Activated gamma-delta T cell treated with Interleukin-2 at 50 U/mL for 16 hours (primary cell): Measurements from ENCODE around the gene FOXN1.

Experiments used
- DNase-seq: peaks from one replicate; pipeline ENCODE4 v3.0.0-alpha.2; 2020

The FOXN1 gene

GRCh38 chr17:28527859-28528258, 21.7 kb downstream of the FOXN1 start:
- no peak for DNase-seq

GRCh38 chr17:28528327-28529012, 22.3 kb downstream of the FOXN1 start:
- no peak for DNase-seq

DNA sequence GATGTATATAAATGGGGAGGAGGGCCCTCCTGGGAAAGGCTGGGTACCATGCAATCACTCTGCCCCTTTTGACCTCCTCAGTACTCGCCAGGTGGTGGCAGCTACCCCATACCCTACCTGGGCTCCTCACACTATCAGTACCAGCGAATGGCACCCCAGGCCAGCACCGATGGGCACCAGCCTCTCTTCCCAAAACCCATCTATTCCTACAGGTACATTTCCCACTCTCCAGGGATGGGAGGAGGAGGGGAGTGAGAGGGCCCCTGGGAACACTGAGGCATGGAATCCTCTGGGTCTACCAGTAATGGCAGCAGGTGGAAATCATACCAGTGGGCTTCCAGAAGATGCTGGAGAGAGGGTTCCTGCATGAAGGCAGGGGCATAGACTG, 22.9 kb downstream of the FOXN1 start:
- DNase-seq, result no peak

DNA sequence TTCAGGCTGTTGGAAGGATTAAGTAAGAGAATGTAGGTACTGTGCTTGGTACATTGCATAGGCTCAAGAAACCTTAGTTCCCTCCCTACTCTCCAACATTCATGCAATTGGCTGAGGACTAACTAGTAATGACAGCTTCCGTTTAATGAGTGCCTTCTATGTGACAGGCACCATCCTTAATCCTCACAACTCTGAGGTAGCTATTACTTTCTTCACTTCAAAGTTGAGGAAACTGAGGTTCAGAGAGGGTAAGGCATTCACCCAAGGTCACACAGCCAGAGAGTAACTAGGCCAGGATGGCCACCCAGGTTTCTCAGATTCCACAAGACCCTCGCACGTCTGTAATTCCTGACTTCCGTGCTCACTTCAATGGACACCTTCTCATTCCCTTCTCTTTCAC, 24.1 kb downstream of the FOXN1 start:
- no peak for DNase-seq

DNA sequence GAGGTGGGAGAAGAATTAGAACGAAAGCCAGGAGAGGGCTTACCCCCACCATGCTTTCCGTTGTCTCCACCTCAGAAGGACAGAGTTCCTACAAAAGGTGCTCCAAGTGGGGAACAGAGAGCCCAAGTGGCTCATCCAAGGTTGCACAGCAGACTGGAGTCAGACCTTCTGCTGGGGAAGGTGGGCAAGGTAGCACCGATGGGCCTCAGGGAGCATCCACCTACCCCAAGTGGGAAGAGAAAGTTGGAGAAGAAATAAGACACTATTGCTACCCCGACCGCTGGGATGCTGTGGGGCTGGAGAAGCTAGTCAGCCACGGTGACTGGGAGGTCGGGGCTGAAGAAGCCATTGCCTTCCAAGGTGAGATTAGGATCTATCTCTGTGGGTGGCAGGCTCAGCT, 24.8 kb downstream of the FOXN1 start:
- DNase-seq, result no peak

GRCh38 chr17:28532050-28532960, 26.2 kb downstream of the FOXN1 start:
- DNase-seq, result no peak

DNA sequence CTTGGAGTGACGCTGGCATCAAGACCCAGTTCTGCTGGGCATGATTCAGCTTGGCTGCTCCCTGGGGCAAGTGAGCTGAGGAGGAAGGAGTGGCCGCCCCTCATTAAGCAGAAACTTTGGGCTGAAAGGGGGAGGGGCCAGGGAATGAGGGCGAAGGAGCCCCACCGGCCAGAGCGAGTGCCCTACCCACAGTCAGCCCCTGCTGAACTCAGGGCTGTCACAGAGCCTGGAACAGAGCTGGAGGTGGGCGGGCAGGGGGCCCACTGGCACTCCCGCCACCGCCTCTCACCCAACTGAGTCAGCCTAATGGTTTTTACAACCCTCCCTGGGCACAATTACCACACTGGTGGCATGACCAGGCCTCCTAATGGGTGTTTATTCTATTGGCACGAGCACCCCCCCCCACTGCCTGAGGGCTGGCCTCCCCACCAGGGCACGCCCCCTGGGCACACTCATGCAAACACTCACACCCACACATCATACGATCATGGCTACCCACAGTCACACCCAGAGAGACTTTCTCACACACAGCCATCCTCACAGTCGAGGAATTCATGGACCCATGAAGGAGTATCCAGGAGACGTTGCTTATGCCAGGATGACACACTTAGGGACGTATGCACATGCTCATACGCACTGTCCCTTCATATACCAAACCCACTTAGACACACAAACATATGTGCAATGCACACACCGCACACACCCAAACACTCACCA, 27.1 kb downstream of the FOXN1 start:
- no peak for DNase-seq

- no peak for DNase-seq
These were observed 28.7 kb downstream of the FOXN1 start for GRCh38 chr17:28534740-28535375.

DNA sequence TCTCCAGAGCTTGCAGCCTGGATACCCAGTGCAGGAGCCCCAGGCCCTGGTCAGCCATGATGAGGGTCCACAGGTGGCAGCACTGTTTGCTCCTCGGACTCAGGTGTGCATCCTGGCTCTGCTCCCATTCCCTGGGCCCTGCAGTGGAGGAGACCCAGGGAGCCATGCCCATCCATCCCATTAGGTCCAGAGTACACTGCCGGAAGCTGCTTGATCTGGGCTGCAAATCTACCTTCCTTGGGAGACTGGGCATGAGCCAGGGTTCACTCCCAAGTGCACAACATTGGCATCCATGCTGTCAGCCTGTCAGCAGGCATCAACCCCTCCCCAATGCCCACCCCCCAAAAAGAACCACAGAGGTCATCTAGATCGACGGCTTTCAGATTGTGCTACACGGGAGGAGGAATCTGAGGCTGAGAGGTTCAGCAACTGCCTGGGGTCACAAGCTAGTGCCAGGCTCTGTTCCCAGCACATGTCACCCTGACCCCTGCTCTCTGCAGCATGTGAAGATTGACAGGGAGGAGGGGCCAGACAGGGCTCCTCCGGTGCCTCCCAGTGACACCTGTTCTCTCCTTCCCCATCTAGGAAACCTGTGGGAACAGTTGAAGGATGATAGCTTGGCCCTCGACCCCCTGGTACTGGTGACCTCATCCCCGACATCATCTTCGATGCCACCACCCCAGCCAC, 30.5 kb downstream of the FOXN1 start:
- no peak for DNase-seq

- DNase-seq, result no peak
These were observed 31.1 kb downstream of the FOXN1 start for GRCh38 chr17:28537219-28537610.

- DNase-seq, result no peak
These were observed 32.2 kb downstream of the FOXN1 start for GRCh38 chr17:28538296-28538895.

DNA sequence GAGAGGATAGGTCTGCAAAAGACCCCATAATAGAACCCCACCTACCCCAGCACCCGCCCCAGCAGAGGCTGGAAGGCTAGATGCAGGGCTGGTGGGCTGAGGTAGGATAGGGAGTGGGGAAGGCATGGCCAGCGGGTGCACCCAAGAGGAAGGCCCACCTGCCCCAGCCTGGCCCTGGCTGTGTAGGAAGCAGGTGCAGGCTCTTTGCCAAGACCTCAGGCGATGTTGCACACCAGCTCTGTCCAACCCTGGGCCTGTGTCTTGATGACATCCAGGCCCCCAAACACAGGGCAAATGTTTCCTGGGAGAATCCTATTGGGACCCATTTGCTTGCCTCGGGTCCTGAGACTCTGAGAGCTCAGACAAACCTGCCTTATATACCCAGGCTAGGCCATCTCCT, 34.1 kb downstream of the FOXN1 start:
- DNase-seq, result no peak

- DNase-seq, result no peak
These were observed 35.3 kb downstream of the FOXN1 start for GRCh38 chr17:28541439-28541838.

DNA sequence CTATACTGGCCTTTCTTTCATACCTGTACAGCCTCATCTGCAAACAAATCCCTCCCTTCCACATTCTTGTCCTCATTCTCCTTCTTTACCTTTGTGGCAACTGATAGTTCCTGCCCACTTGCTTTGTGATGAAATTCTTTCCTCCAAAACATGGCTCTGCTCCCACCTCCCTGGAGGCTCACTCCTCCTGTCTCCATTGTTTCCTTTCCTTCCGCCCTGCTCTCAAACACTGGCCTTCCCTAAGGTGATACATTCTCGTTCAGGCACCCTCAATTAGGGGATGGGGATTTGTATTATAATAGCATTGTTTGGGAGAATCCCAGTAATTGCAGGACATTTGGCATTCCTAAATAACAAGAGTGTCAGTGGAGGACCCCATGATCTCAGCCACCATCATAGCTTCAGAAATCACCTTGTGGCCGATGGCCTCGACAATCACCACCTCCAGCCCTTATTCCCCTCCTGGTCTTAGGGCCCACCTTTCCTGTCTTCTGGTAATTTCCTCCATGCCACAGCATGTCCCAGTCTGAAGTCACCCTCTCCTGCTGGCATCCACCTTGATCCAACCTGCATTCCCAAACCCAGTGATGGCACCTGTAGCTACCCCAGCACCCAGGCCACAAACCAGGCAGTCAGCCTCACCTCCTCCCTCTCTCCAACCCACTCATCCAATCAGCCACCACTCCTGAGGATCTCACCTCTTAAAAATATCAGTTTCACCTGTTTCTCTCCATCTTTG, 38.4 kb downstream of the FOXN1 start:
- no peak for DNase-seq

DNA sequence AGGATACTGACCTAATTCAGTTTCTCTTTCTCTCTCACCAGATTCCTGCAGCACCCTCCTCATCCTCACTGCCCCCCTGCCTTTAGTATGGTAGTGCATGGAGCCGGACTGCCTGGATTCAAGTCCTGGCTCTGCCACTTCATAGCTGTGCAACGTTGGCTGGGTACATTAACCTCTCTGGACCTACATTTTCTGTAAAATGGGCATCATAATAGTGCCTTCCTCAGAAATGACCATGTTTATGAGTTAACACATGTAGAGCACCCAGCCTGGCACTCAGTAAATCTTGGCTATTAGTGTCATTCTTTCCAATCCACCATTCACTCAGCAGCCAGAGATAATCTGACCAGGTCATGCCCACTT, 39.0 kb downstream of the FOXN1 start:
- DNase-seq, result no peak

DNA sequence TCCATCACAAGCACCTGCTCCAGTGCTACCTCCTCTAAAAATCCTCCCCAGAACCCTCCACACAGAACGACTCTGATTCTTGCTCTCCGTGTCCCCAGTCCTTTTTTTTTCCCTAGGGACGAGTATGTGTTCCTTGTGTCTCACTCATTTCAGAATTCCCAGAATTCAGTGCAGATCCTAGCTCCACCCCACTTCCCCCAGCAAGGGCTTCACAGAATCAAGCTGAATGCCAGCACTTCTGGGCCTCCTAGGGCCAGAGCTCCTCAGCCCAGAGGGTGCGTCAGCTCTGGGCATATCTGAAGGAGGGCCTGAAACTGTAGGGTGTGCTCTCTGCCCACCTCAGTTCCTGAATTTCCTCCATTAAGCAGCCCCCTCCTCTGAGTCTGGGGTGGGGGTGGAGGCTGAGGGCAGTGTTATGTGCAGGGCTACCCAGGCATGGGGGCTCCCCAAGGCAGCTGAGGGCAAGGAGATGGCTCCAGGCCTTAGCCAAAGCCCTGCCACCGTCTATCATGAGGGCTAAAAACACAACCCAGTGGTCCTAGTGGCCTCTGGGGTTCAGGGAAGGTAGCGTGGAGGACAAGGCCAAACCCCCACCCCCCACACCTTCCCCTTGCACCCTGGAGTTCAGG, 39.8 kb downstream of the FOXN1 start:
- no peak for DNase-seq

GRCh38 chr17:28547096-28547622, 41.0 kb downstream of the FOXN1 start:
- no peak for DNase-seq

GRCh38 chr17:28547623-28548416, 41.7 kb downstream of the FOXN1 start:
- DNase-seq, result peak; percentile 44

DNA sequence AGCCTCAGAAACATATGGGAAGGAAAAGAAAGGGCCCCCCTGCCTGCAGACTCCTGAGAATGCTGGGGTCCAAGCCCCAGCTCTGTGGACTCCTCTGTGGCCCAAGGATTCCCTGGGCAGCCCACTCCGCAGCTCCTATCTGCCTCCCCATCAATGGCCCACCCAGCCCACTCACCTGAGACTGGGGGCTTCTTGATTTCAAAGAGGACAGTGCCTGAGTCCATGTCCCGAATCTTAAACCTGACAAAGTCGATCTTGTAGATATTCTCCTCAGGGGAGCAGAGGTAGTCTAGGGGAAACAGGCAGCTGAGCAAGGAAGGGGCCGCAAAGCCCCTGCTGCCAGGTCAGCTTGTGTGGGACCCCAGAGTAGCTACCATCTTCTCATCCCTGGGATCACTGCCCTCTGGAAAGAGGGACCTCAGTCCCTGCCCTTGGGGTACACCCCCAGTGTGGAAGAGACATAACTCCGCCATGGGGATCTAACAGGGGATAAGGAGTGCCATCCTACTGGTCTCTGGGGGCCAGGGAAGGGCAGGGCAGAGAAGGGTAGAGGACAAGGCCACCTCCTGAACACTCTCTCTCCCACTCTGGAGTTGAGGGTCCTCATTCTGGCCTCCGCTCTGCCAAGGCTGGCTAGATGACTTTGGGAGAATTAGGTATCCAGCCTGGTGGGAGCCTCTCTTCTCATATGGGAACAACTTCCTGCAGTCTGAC, 42.4 kb downstream of the FOXN1 start:
- DNase-seq, result no peak
